SK-N-SH (cell line): ENCODE measurements around the gene B3GALNT2. TPM values are rescaled to one million over a fixed set of nuclear protein-coding genes. Genes with fewer than 3 reads are reported as not detected.

Source experiments
- CTCF ChIA-PET: fragments of 300-600, 350-600 bp; formaldehyde crosslinking; extraction: SDS; loops from one replicate; lab custom pipeline; 2021; lab: Yijun Ruan, JAX
- POLR2A ChIA-PET: fragments of 350-600 bp; sonication (Branson Sonifier 250); formaldehyde crosslinking; extraction: SDS; loops from one replicate; lab custom pipeline; 2020; ENCODE audit warnings: antibody characterized with exemption, inconsistent platforms; lab: Yijun Ruan, JAX
- DNase-seq: peaks from one replicate; pipeline ENCODE4 v3.0.0; 2012
- H2AFZ ChIP-seq: fragments of 200-600 bp; sonication (generic); 2 replicates; pipeline ENCODE4 v1.8.1; 2016; ENCODE audit warnings: antibody characterized with exemption, mild to moderate bottlenecking, low read depth
- H3F3A ChIP-seq: fragments of 200-600 bp; sonication (generic); replicated peaks from 2 replicates; pipeline ENCODE3; 2016; ENCODE audit warnings: antibody characterized with exemption, mild to moderate bottlenecking; ENCODE audit not compliant: insufficient read depth
- H3K27ac ChIP-seq, 2 experiments: fragments of 200-500 bp in 1 of 2; fragments of 200-600 bp in 1 of 2; sonication (Bioruptor generic) in 1 of 2; sonication (generic), shearing (Covaris generic) in 1 of 2; 2 replicates each; pipeline versions ENCODE4 v1.5.1 to v1.6.1; 2014 to 2016; ENCODE audit warnings: low read depth in 2 of 2, inconsistent platforms in 1 of 2, low read length in 1 of 2, mild to moderate bottlenecking in 1 of 2, mixed read lengths in 1 of 2
- H3K27me3 ChIP-seq: fragments of 200-600 bp; sonication (generic), shearing (Covaris generic); 2 replicates; pipeline ENCODE4 v1.6.1; 2016; ENCODE audit warnings: mixed run types; ENCODE audit not compliant: insufficient read depth
- H3K36me3 ChIP-seq, 2 experiments: fragments of 200-500 bp in 1 of 2; fragments of 200-600 bp in 1 of 2; sonication (Bioruptor generic) in 1 of 2; sonication (generic) in 1 of 2; replicated peaks in 1 of 2; 2 replicates each; pipeline versions ENCODE3 to v1.5.1; 2014 to 2016; ENCODE audit warnings: low read length in 1 of 2, mild to moderate bottlenecking in 1 of 2; ENCODE audit not compliant: insufficient read depth in 2 of 2, control insufficient read depth in 1 of 2
- H3K4me1 ChIP-seq, 2 experiments: fragments of 200-500 bp in 1 of 2; fragments of 200-600 bp in 1 of 2; sonication (Bioruptor generic) in 1 of 2; sonication (generic), shearing (Covaris generic) in 1 of 2; 2 replicates each; pipeline versions ENCODE4 v1.5.1 to v1.6.1; 2014 to 2016; ENCODE audit warnings: low read depth in 1 of 2, low read length in 1 of 2, mixed run types in 1 of 2; ENCODE audit not compliant: insufficient read depth in 2 of 2, control insufficient read depth in 1 of 2
- H3K4me2 ChIP-seq: fragments of 200-600 bp; sonication (generic), shearing (Covaris generic); 2 replicates; pipeline ENCODE4 v1.6.1; 2017; ENCODE audit warnings: mixed run types
- H3K4me3 ChIP-seq, 2 experiments: fragments of 200-500 bp in 1 of 2; fragments of 200-600 bp in 1 of 2; sonication (Bioruptor generic) in 1 of 2; sonication (generic), shearing (Covaris generic) in 1 of 2; 2 replicates each; pipeline versions ENCODE4 v1.5.1 to v1.8.1; 2014 to 2016; ENCODE audit warnings: low read depth in 2 of 2, inconsistent platforms in 1 of 2, low read length in 1 of 2, mild to moderate bottlenecking in 1 of 2, mixed read lengths in 1 of 2, moderate library complexity in 1 of 2
- H3K79me2 ChIP-seq: fragments of 200-600 bp; sonication (generic); 2 replicates; pipeline ENCODE4 v1.8.1; 2017; ENCODE audit warnings: mild to moderate bottlenecking; ENCODE audit not compliant: insufficient read depth
- H3K9ac ChIP-seq: fragments of 200-600 bp; sonication (generic); 2 replicates; pipeline ENCODE4 v1.6.1; 2017; ENCODE audit warnings: mixed run types
- H3K9me2 ChIP-seq: fragments of 200-600 bp; sonication (generic); 2 replicates; pipeline ENCODE4 v1.6.1; 2017; ENCODE audit warnings: mixed run types
- H3K9me3 ChIP-seq: fragments of 200-600 bp; sonication (generic); 2 replicates; pipeline ENCODE4 v1.6.1; 2017; ENCODE audit warnings: mixed run types, mild to moderate bottlenecking, moderate library complexity
- H4K20me1 ChIP-seq: fragments of 200-600 bp; sonication (generic); 2 replicates; pipeline ENCODE4 v1.6.1; 2017; ENCODE audit warnings: mild to moderate bottlenecking, mixed run types; ENCODE audit not compliant: insufficient read depth
- CHD2 ChIP-seq: fragments of 150-350 bp; IDR thresholded peaks from 2 replicates; pipeline ENCODE4 v1.6.1; 2018; ENCODE audit warnings: low read length; ENCODE audit not compliant: partially characterized antibody
- ELF1 ChIP-seq: IDR thresholded peaks from 2 replicates; pipeline ENCODE4 v1.4.0; 2012
- EP300 ChIP-seq, 2 experiments: IDR thresholded peaks; 2 replicates each; pipeline versions ENCODE4 v1.4.0 to v1.6.1; 2012; ENCODE audit warnings: borderline replicate concordance in 1 of 2, low read depth in 1 of 2, low read length in 1 of 2
- FOSL2 ChIP-seq: IDR thresholded peaks from 2 replicates; pipeline ENCODE4 v1.4.0; 2012; ENCODE audit warnings: low read depth, mild to moderate bottlenecking, moderate library complexity, borderline replicate concordance
- FOXJ3 ChIP-seq: sonication (generic); formaldehyde crosslinking; IDR thresholded peaks from 2 replicates; pipeline ENCODE4 v1.5.1; 2020; ENCODE audit warnings: mild to moderate bottlenecking, missing genetic modification reagents
- FOXM1 ChIP-seq: IDR thresholded peaks from 2 replicates; pipeline ENCODE4 v1.4.0; 2012; ENCODE audit warnings: low read depth, mild to moderate bottlenecking
- GABPA ChIP-seq: IDR thresholded peaks from 2 replicates; pipeline ENCODE4 v1.4.0; 2012; ENCODE audit warnings: low read depth, mild to moderate bottlenecking
- GATA2 ChIP-seq: sonication (generic); formaldehyde crosslinking; IDR thresholded peaks from 2 replicates; pipeline ENCODE4 v1.5.0; 2020; ENCODE audit warnings: mild to moderate bottlenecking, missing genetic modification reagents
- JUND ChIP-seq: IDR thresholded peaks from 2 replicates; pipeline ENCODE4 v1.4.0; 2012
- MEF2A ChIP-seq: IDR thresholded peaks from 2 replicates; pipeline ENCODE4 v1.4.0; 2012; ENCODE audit warnings: low read depth, borderline replicate concordance
- MXI1 ChIP-seq: IDR thresholded peaks from 2 replicates; pipeline ENCODE4 v1.6.1; 2012; ENCODE audit warnings: mild to moderate bottlenecking, low read depth, low read length, improper control_type of control experiment
- RAD21 ChIP-seq: IDR thresholded peaks from 2 replicates; pipeline ENCODE4 v1.6.1; 2012; ENCODE audit warnings: mild to moderate bottlenecking, low read length
- RFX5 ChIP-seq: IDR thresholded peaks from 2 replicates; pipeline ENCODE4 v1.6.1; 2012; ENCODE audit warnings: mild to moderate bottlenecking, improper control_type of control experiment, low read length
- TCF12 ChIP-seq: IDR thresholded peaks from 2 replicates; pipeline ENCODE4 v1.4.0; 2012
- TEAD4 ChIP-seq: IDR thresholded peaks from 2 replicates; pipeline ENCODE4 v1.4.0; 2012; ENCODE audit warnings: mild to moderate bottlenecking, borderline replicate concordance; ENCODE audit not compliant: insufficient read depth
- YY1 ChIP-seq: IDR thresholded peaks from 2 replicates; pipeline ENCODE4 v1.4.0; 2012; ENCODE audit warnings: low read depth, mild to moderate bottlenecking
- WGBS: methylation state at CpG from one replicate; pipeline ENCODE4 v1.1.6; 2017; ENCODE audit warnings: low lambda C conversion rate; 5-methylcytosine and 5-hydroxymethylcytosine counted together
- polyA plus RNA-seq, 3 experiments: library from polyadenylated mRNA; depleted of rRNA; stranded (reverse); fragments of >200 nt; gene quantifications; 2 replicates each; pipeline ENCODE4 v1.2.3, GENCODE V29; 2012
- TF ChIP-seq, protein P1 (sequence below): IDR thresholded peaks from 2 replicates; pipeline ENCODE4 v1.6.1; 2012; ENCODE audit warnings: mild to moderate bottlenecking, low read depth, low read length, moderate library complexity
- TF ChIP-seq, protein P2 (sequence below): fragments of 150-350 bp; IDR thresholded peaks from 2 replicates; pipeline ENCODE4 v1.6.1; 2017; ENCODE audit warnings: antibody characterized with exemption, low read length, low read depth, borderline replicate concordance
- TF ChIP-seq, protein P3 (sequence below): fragments of 200-600 bp; sonication (generic); IDR thresholded peaks from 2 replicates; pipeline ENCODE4 v1.6.1; 2017; ENCODE audit warnings: antibody characterized with exemption, mild to moderate bottlenecking, moderate library complexity
- TF ChIP-seq, protein P4 (sequence below): fragments of 150-350 bp; IDR thresholded peaks from 2 replicates; pipeline ENCODE4 v1.6.1; 2016; ENCODE audit warnings: mild to moderate bottlenecking, low read depth, low read length
- TF ChIP-seq, protein P5 (sequence below): IDR thresholded peaks from 2 replicates; pipeline ENCODE4; 2012

Gene B3GALNT2
- polyA plus RNA-seq, 1 of the 3 experiments (the other 2 are of a cell fraction) = 15.5 TPM

DNA sequence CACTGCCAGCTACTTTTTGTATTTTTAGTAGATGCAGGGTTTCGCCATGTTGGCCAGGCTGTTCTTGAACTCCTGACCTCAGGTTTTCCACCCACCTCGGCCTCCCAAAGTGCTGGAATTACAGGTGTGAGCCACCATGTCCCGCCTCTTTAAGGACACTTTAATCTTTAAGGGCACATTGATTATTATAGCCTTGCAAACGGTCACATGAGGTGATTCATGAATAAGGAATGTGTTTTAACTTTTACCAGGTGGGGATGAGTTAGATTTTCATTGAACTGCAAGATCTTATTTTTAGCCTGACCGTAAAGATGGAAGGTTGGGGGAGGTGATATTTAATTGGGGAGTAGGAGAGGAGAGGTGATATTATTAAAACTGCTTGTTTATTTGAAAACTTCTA, 75.1 kb downstream of the B3GALNT2 start:
- ChIA-PET POLR2A (no interaction called here), CTCF (no interaction called here)
- DNase-seq = no peak
- no peaks in the 10 kb centered on the region for H3K27me3 ChIP-seq
- H3K4me3 ChIP-seq = no peak overlapping the region
- no peak overlapping the region for H2AFZ ChIP-seq
- no peaks in the 10 kb centered on the region for H4K20me1 ChIP-seq
- H3F3A ChIP-seq = no peaks in the 10 kb centered on the region
- H3K9ac ChIP-seq = no peak overlapping the region
- TF ChIP-seq RAD21 (no peak), JUND (peak; percentile 40; the same call in 1 of the 2 replicates), RFX5 (no peak), YY1 (no peak), MEF2A (no peak), TCF12 (peak; percentile 52; the same call in 1 of the 2 replicates), MXI1 (no peak), GATA2 (CRISPR knock-in tag) (no peak), TEAD4 (no peak), ELF1 (no peak), FOXM1 (no peak), EP300 (IDR thresholded peaks at IDR 0.05; ENCODE audit: borderline replicate concordance in 1 of 2, low read depth in 1 of 2, low read length in 1 of 2) (no peak), GABPA (no peak), FOSL2 (peak; percentile 20; the same call in 1 of the 2 replicates), CHD2 (no peak), FOXJ3 (CRISPR knock-in tag) (no peak)
- TF ChIP-seq, protein P1, sequence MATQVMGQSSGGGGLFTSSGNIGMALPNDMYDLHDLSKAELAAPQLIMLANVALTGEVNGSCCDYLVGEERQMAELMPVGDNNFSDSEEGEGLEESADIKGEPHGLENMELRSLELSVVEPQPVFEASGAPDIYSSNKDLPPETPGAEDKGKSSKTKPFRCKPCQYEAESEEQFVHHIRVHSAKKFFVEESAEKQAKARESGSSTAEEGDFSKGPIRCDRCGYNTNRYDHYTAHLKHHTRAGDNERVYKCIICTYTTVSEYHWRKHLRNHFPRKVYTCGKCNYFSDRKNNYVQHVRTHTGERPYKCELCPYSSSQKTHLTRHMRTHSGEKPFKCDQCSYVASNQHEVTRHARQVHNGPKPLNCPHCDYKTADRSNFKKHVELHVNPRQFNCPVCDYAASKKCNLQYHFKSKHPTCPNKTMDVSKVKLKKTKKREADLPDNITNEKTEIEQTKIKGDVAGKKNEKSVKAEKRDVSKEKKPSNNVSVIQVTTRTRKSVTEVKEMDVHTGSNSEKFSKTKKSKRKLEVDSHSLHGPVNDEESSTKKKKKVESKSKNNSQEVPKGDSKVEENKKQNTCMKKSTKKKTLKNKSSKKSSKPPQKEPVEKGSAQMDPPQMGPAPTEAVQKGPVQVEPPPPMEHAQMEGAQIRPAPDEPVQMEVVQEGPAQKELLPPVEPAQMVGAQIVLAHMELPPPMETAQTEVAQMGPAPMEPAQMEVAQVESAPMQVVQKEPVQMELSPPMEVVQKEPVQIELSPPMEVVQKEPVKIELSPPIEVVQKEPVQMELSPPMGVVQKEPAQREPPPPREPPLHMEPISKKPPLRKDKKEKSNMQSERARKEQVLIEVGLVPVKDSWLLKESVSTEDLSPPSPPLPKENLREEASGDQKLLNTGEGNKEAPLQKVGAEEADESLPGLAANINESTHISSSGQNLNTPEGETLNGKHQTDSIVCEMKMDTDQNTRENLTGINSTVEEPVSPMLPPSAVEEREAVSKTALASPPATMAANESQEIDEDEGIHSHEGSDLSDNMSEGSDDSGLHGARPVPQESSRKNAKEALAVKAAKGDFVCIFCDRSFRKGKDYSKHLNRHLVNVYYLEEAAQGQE = no peak
- TF ChIP-seq, protein P2, sequence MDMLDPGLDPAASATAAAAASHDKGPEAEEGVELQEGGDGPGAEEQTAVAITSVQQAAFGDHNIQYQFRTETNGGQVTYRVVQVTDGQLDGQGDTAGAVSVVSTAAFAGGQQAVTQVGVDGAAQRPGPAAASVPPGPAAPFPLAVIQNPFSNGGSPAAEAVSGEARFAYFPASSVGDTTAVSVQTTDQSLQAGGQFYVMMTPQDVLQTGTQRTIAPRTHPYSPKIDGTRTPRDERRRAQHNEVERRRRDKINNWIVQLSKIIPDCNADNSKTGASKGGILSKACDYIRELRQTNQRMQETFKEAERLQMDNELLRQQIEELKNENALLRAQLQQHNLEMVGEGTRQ = no peak
- TF ChIP-seq, protein P3, sequence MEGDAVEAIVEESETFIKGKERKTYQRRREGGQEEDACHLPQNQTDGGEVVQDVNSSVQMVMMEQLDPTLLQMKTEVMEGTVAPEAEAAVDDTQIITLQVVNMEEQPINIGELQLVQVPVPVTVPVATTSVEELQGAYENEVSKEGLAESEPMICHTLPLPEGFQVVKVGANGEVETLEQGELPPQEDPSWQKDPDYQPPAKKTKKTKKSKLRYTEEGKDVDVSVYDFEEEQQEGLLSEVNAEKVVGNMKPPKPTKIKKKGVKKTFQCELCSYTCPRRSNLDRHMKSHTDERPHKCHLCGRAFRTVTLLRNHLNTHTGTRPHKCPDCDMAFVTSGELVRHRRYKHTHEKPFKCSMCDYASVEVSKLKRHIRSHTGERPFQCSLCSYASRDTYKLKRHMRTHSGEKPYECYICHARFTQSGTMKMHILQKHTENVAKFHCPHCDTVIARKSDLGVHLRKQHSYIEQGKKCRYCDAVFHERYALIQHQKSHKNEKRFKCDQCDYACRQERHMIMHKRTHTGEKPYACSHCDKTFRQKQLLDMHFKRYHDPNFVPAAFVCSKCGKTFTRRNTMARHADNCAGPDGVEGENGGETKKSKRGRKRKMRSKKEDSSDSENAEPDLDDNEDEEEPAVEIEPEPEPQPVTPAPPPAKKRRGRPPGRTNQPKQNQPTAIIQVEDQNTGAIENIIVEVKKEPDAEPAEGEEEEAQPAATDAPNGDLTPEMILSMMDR = no peak
- TF ChIP-seq, protein P4, sequence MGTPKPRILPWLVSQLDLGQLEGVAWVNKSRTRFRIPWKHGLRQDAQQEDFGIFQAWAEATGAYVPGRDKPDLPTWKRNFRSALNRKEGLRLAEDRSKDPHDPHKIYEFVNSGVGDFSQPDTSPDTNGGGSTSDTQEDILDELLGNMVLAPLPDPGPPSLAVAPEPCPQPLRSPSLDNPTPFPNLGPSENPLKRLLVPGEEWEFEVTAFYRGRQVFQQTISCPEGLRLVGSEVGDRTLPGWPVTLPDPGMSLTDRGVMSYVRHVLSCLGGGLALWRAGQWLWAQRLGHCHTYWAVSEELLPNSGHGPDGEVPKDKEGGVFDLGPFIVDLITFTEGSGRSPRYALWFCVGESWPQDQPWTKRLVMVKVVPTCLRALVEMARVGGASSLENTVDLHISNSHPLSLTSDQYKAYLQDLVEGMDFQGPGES = no peak
- TF ChIP-seq, protein P5, sequence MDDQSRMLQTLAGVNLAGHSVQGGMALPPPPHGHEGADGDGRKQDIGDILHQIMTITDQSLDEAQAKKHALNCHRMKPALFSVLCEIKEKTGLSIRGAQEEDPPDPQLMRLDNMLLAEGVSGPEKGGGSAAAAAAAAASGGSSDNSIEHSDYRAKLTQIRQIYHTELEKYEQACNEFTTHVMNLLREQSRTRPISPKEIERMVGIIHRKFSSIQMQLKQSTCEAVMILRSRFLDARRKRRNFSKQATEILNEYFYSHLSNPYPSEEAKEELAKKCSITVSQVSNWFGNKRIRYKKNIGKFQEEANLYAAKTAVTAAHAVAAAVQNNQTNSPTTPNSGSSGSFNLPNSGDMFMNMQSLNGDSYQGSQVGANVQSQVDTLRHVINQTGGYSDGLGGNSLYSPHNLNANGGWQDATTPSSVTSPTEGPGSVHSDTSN = no peak
- 63% methylated on average over 5 of the region's 5 CpGs for WGBS
- peaks cover 0 to under 1% of the 10 kb centered on the region in 2 experiments; a peak in 1 of 4 replicates for H3K4me1 ChIP-seq
- no peaks in the 10 kb centered on the region for H3K9me2 ChIP-seq
- no peak overlapping the region for H3K27ac ChIP-seq
- H3K4me2 ChIP-seq = no peak overlapping the region
- peaks cover 0 to 4% of the 10 kb centered on the region in 2 experiments for H3K36me3 ChIP-seq
- H3K79me2 ChIP-seq = no peaks in the 10 kb centered on the region; the same call in 1 of the 2 replicates
- H3K9me3 ChIP-seq = no peaks in the 10 kb centered on the region
